Sigmoid colon (tissue), 7 donors: ENCODE data around the gene GSC2. TPM values are rescaled to one million over a fixed set of nuclear protein-coding genes. Genes with fewer than 3 reads are reported as not detected.

ENCODE experiments used
- DNase-seq: peaks from one replicate; pipeline ENCODE4 v3.0.0-alpha.2; 2019
- H3K27ac ChIP-seq, 4 donors: fragments of 200-600 bp; sonication (generic); one replicate each; pipeline ENCODE4 v1.5.1; 2016 to 2019; ENCODE audit warnings: mild to moderate bottlenecking in 1 of 4
- H3K27me3 ChIP-seq, 3 donors: fragments of 200-600 bp; sonication (generic); one replicate each; pipeline ENCODE4 v1.5.1; 2019; ENCODE audit warnings: mild to moderate bottlenecking in 1 of 3
- H3K36me3 ChIP-seq, 4 donors: fragments of 200-600 bp; sonication (generic); one replicate each; pipeline ENCODE4 v1.5.1; 2016 to 2019
- H3K4me1 ChIP-seq, 4 donors: fragments of 200-600 bp; sonication (generic); one replicate each; pipeline ENCODE4 v1.5.1; 2017 to 2019
- H3K4me3 ChIP-seq, 4 donors: fragments of 200-600 bp; sonication (generic); one replicate each; pipeline ENCODE4 v1.5.1; 2017 to 2019; ENCODE audit warnings: mild to moderate bottlenecking in 2 of 4, moderate library complexity in 1 of 4
- H3K9me3 ChIP-seq, 4 donors: fragments of 200-600 bp in 3 of 4; sonication (generic) in 3 of 4; one replicate each; pipeline versions ENCODE4 v1.5.1 to v1.6.1; 2013 to 2019
- EP300 ChIP-seq, 4 donors: sonication (generic); formaldehyde crosslinking; IDR thresholded peaks; one replicate each; pipeline ENCODE4 v1.6.1; 2017; ENCODE audit warnings: antibody characterized with exemption in 4 of 4
- POLR2A ChIP-seq, 2 donors: fragments of 450-650 bp; IDR thresholded peaks; one replicate each; pipeline ENCODE4 v1.6.1; 2016; ENCODE audit warnings: antibody characterized with exemption in 2 of 2, mild to moderate bottlenecking in 2 of 2, moderate library complexity in 2 of 2
- POLR2AphosphoS5 ChIP-seq, 4 donors: sonication (generic); formaldehyde crosslinking; IDR thresholded peaks; one replicate each; pipeline ENCODE4 v1.6.1; 2017; ENCODE audit warnings: antibody characterized with exemption in 4 of 4
- WGBS, 2 donors: extraction: QIAGEN DNeasy Blood & Tissue Kit; methylation state at CpG; one replicate each; pipeline ENCODE4 v1.1.7; 2013; 5-methylcytosine and 5-hydroxymethylcytosine counted together
- intact Hi-C: fragments of 100-400 bp; cut with DNase I; formaldehyde crosslinking; loops from one replicate; pipeline ENCODE4 v1.15.1; 2023
- polyA plus RNA-seq, 3 donors: library from polyadenylated mRNA; stranded (reverse); fragments of 200-250 nt; gene quantifications; one replicate each; pipeline ENCODE4 v1.2.3, GENCODE V29; 2013
- total RNA-seq, 4 donors: library from RNA; depleted of rRNA; stranded (reverse); fragments of >200 nt; gene quantifications; one replicate each; pipeline ENCODE4 v1.1.0, GENCODE V29; 2016
- TF ChIP-seq, protein P1 (sequence below), 4 experiments: fragments of 450-650 bp in 3 of 4; fragments of 200-600 bp in 1 of 4; IDR thresholded peaks; one replicate each; pipeline ENCODE4 v1.5.1; 2016 to 2019; ENCODE audit warnings: antibody characterized with exemption in 4 of 4, mild to moderate bottlenecking in 3 of 4, moderate library complexity in 2 of 4
- donor health status: healthy with polysubstance abuse.
- donor health status: Bipolar disorder and iron deficiency.
- donor health status: healthy.

The GSC2 gene
- total and polyA plus RNA-seq, 7 donors: not detected

GRCh38 chr22:19128009-19128401 is 22.1 kb downstream of the GSC2 start:
- no peak for DNase-seq
- no peaks in the 10 kb centered on the region for H3K27me3 ChIP-seq
- 83 to 92% methylated on average over 7 of the region's 7 CpGs for WGBS, 2 donors
- TF ChIP-seq POLR2AphosphoS5 (IDR thresholded peaks at IDR 0.05) (no peak), POLR2A (IDR thresholded peaks at IDR 0.05) (no peak), EP300 (IDR thresholded peaks at IDR 0.05) (no peak)
- TF ChIP-seq, protein P1, sequence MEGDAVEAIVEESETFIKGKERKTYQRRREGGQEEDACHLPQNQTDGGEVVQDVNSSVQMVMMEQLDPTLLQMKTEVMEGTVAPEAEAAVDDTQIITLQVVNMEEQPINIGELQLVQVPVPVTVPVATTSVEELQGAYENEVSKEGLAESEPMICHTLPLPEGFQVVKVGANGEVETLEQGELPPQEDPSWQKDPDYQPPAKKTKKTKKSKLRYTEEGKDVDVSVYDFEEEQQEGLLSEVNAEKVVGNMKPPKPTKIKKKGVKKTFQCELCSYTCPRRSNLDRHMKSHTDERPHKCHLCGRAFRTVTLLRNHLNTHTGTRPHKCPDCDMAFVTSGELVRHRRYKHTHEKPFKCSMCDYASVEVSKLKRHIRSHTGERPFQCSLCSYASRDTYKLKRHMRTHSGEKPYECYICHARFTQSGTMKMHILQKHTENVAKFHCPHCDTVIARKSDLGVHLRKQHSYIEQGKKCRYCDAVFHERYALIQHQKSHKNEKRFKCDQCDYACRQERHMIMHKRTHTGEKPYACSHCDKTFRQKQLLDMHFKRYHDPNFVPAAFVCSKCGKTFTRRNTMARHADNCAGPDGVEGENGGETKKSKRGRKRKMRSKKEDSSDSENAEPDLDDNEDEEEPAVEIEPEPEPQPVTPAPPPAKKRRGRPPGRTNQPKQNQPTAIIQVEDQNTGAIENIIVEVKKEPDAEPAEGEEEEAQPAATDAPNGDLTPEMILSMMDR (IDR thresholded peaks at IDR 0.05): no peak
- no peak overlapping the region for H3K27ac ChIP-seq
- peaks cover 0 to 3% (median 2%) of the 10 kb centered on the region in 4 donors for H3K4me1 ChIP-seq
- intact Hi-C loops: no loop called here
- no peak overlapping the region for H3K4me3 ChIP-seq
- H3K36me3 ChIP-seq: peaks cover 0 to 8% (median 3%) of the 10 kb centered on the region in 4 donors
- H3K9me3 ChIP-seq: no peaks in the 10 kb centered on the region

DNA sequence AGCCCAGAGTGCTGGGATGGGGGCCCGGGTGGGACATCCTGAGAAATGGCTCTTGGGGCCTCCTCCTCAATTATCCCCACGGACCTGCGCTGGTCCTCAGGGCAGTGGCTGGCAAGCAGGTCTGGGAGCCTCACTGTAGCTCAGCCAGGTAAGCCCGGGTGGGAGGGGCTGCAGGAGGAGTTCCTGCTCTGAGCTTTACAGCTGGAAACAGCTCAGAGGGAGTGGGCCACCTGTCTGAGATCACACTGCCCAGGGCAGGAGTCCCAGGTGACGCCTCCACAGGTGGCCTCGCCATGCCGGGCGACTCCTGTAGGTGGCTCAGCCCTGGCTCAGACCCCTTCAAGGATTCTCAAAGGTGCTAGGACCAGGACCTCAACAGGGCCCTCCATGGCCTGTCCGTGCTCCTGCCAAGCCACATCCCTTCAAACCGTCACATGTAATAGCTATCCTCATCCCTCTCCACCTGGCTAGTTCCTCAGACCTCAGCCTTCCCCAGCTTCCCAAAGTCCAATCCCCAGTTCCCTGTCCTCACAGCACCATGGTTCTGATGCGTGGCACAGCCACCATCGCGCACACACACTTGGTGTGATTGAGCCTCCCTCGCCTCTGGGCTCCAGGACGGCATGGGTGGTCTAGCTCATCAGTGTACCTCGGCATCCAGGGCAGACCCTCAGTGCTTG is 22.6 kb downstream of the GSC2 start:
- Histone ChIP-seq H3K4me3 (no peak overlapping the region), H3K27ac (no peak overlapping the region), H3K36me3 (peaks cover 0 to 2% (median under 1%) of the 10 kb centered on the region in 4 donors)

DNA sequence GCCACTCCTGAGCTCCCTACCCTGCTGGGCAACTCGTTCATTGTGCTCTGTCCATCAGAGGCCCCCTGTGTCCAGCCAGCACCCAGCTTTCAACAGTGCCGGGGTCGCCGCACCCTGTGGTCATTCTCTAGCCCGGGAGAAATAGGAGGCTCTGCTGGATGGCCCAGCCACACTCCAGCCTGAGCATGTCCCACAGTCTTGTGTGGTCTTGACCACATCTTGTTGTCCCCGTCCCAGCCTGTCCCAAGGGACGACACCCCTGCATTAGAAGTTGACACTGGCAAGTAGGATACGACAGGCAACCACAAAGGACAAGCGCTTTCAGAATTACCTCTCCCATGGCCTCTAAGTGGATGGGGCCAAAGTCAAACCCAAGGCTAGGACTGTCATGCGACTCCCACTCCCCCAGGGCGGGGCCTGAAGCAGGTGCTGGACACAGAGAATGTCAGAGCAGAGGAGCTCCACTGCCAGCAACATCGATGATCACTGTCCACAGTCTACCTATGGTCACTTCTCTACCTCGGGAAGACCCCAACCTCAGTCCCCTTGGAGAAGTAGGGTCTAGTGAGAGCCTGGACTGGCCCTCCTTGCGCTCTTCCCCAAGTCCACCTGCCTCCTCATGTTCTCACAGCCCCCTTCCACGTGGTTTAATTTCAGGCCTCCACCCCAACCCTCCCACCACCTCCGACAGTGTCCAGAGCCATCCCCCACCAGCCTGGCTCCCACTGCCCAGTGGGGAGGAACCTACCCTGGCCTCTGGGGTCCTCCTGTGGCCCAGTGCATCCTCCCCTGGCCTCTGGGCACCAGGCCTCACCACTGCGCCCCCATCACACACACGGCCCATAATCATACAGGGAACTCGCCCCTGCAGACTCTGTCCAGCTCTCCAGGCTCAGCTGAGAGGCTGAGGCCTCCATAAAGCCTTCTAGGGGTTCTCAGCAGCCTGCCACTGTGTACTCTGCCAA is 23.5 kb downstream of the GSC2 start:
- no peak for DNase-seq
- H3K9me3 ChIP-seq: no peaks in the 10 kb centered on the region
- H3K4me1 ChIP-seq: peaks cover 0 to 10% (median 6%) of the 10 kb centered on the region in 4 donors
- H3K27ac ChIP-seq: no peak overlapping the region
- H3K4me3 ChIP-seq: no peak overlapping the region
- 84 to 91% methylated on average over 19 of the region's 19 CpGs for WGBS, 2 donors
- no peaks in the 10 kb centered on the region for H3K27me3 ChIP-seq
- H3K36me3 ChIP-seq: no peaks in the 10 kb centered on the region
- TF ChIP-seq EP300 (IDR thresholded peaks at IDR 0.05) (no peak), POLR2AphosphoS5 (IDR thresholded peaks at IDR 0.05) (no peak), POLR2A (IDR thresholded peaks at IDR 0.05) (no peak)
- TF ChIP-seq, protein P1 (IDR thresholded peaks at IDR 0.05): no peak
- intact Hi-C loops: no loop called here

More for the DNA sequence above, 22.6 kb downstream of the GSC2 start:
- intact Hi-C loops: no loop called here
- H3K9me3 ChIP-seq: no peaks in the 10 kb centered on the region
- no peak for DNase-seq
- TF ChIP-seq, protein P1 (IDR thresholded peaks at IDR 0.05): no peak
- TF ChIP-seq POLR2AphosphoS5 (IDR thresholded peaks at IDR 0.05): no peak
- no peak for TF ChIP-seq EP300 (IDR thresholded peaks at IDR 0.05)
- TF ChIP-seq POLR2A (IDR thresholded peaks at IDR 0.05): no peak
- 52 to 79% methylated on average over 16 of the region's 16 CpGs for WGBS, 2 donors
- peaks cover 0 to 8% (median 6%) of the 10 kb centered on the region in 4 donors for H3K4me1 ChIP-seq
- H3K27me3 ChIP-seq: no peaks in the 10 kb centered on the region

DNA sequence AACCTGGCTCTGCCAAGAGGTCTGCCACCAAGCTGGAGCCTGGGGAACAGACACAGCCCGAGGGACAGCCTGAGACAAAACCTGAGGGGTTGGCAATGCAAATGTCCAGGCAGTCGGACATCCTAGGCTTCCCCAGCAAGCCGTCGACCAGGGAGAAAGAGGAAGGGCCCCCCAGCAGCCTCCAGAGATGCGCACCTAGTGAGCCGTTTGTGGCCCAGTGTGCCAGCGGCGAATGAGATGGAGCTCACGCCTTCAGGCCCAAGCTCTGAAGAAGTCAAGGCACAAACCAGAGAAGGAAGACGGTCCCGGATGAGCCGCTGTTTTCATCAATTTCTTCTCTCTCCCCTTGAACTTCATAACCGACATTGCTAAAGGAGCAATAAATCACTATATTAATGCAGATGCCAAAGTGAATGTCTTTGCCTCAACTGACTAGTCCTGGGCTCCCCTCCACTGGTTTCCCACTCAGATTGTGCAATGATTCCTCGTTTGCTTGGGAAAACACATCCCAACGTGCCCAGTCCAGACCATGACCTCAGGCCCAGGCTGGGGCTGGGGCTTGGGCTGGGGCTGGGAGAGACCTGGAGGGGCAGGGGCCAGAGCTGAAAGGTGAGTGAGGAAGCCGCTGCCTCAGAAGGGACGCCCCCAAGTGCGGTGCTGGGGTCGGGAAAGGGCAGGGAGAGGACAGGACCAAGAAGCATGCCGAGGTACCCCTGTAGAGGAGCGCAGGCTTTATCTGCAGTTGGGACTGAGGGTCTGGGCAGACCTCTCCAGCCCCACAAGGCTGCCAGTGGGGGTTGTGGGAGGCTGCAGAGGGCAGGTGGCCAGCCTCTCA is 24.4 kb downstream of the GSC2 start:
- no peaks in the 10 kb centered on the region for H3K9me3 ChIP-seq
- peaks cover 0 to 19% (median 15%) of the 10 kb centered on the region in 4 donors for H3K4me1 ChIP-seq
- no peak for DNase-seq
- 91% methylated on average over 21 of the region's 21 CpGs for WGBS, 2 donors
- no peaks in the 10 kb centered on the region for H3K27me3 ChIP-seq
- no peak overlapping the region for H3K27ac ChIP-seq
- no peak overlapping the region for H3K4me3 ChIP-seq
- TF ChIP-seq POLR2AphosphoS5 (IDR thresholded peaks at IDR 0.05) (no peak), EP300 (IDR thresholded peaks at IDR 0.05) (no peak), POLR2A (IDR thresholded peaks at IDR 0.05) (no peak)
- TF ChIP-seq, protein P1 (IDR thresholded peaks at IDR 0.05): no peak
- intact Hi-C loops: no loop called here
- H3K36me3 ChIP-seq: no peaks in the 10 kb centered on the region
